HG03280 (cell line): ENCODE measurements around the gene UBE2J2.
"Not testable (repeated sequence)": the region's sequence is repeated elsewhere in the genome, so short reads cannot be mapped to it uniquely, and the experiment has no call there.

Source experiments
- ATAC-seq: cut with Tn5 transposase; IDR thresholded peaks from one replicate; pipeline ENCODE4 v1.9.1; 2021; ENCODE audit warnings: mild to moderate bottlenecking, moderate library complexity; ENCODE audit not compliant: unreplicated experiment

The UBE2J2 gene

GRCh38 chr1:1259540-1259939, 14.1 kb downstream of the UBE2J2 start:
- ATAC-seq: no peak

DNA sequence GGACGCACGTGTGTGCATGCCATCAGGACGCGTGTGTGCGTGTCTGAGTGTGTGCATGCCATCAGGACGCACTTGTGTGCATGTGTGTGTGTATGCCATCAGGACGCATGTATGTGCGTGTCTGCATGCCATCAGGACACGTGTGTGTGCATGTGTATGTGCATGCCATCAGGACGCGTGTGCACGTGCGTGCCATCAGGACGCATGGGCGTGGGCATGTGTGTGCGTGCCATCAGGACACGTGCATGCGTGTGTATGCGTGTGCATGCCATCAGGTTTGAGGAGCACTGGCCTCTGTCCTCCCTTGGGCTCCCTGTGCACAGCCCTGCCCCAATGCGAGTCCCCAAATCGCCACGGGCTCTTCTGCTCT, 14.6 kb downstream of the UBE2J2 start:
- ATAC-seq: no peak

DNA sequence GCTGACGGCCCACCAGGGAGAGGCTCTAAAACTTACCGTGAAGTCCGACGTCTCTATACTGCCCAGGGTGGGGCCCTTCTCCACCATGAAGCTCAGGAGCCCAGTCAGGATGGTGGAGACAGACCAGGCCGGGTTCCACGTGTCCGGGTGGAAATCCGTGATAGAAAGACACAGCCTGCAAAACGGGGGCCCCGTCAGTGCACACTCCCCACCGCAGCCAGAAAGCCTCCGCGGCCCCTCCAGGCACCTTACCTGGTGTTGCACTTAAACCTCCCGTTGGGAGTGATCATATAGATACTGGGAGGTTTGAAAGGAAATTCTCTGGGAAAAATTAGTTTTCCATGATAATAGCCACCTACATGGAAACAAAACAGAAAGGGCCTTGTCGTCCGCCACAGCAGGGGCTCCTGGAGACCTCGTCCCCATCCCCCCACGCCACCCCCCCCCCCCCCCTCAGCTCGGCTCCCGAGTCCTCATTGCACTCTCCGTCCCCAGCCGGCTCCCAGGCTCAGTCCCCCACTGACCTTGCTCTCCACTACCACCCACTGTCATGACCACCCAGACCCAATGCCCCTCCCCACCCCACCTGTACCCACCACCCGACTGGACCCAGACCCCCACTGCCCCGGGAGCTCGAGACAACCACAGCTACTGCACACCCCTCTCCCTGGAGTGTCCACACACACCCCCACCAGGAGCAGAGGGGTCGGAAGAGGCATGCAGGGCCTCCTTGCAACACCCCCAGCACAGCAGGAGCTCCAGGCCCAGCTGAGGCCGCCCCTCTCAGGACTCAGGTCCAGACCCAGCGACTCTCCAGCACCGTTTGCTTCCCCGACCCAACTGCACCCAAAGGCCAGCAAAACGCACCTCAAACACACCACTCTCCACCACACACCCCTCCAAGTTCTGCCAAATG, 16.4 kb downstream of the UBE2J2 start:
- no peak for ATAC-seq

DNA sequence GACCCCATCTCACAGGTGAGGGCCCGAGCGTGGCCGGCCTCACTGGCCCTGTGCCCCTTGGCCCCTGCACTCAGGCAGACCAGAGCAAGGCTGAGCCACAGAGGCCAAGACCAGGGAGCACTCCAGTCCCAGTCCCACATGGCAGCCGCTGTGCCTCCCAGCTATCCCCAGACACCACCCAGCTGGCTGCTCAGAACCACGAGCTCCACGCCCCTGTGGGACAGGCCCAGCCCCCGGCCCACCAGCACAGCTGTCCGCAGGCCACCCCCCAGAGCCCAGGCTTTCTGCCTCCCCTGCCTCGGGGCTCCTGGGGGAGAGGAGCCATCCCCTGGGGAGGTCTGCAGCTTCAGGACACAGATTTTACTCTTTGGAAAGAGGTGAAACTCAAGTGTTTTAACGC, 18.0 kb downstream of the UBE2J2 start:
- no peak for ATAC-seq

GRCh38 chr1:1255078-1255477, 18.6 kb downstream of the UBE2J2 start:
- no peak for ATAC-seq

DNA sequence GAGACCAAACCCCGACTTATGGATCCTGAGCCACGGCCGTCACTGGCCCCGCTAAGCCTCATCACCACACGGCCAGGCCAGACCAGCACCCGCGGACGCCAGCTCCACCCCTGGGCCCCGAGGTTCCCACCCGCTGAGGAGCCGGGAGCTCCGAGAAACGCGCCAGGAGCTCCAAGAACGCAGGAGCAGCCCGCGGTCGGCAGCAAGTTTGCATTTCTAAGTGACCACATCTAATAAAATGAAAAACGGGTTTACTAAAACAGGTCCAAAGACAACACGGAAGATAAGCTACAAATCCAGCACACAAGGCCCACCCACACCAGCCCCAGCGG, 19.0 kb downstream of the UBE2J2 start:
- no peak for ATAC-seq

GRCh38 chr1:1253972-1254666, 19.5 kb downstream of the UBE2J2 start:
- no peak for ATAC-seq

DNA sequence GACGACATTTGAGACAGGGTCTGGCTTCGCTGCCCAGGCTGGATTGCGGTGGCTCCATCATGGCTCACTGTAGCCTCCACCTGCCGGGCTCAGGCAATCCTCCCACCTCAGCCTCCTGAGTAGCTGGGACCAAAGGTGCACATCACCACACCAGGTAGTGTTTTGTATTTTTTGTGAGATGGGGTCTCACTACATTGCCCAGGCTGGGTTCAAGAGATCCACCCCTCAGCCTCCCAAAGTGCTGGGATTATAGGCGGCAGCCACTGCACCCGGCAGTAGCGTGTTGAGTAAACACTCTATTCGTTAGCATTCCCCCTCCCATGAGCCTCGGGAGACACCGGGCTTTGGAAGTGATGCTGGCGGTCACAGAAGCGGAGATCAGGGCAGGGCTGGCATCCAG, 20.3 kb downstream of the UBE2J2 start:
- no peak for ATAC-seq

- no peak for ATAC-seq
Measured at GRCh38 chr1:1250786-1251284, 22.8 kb downstream of the UBE2J2 start.

DNA sequence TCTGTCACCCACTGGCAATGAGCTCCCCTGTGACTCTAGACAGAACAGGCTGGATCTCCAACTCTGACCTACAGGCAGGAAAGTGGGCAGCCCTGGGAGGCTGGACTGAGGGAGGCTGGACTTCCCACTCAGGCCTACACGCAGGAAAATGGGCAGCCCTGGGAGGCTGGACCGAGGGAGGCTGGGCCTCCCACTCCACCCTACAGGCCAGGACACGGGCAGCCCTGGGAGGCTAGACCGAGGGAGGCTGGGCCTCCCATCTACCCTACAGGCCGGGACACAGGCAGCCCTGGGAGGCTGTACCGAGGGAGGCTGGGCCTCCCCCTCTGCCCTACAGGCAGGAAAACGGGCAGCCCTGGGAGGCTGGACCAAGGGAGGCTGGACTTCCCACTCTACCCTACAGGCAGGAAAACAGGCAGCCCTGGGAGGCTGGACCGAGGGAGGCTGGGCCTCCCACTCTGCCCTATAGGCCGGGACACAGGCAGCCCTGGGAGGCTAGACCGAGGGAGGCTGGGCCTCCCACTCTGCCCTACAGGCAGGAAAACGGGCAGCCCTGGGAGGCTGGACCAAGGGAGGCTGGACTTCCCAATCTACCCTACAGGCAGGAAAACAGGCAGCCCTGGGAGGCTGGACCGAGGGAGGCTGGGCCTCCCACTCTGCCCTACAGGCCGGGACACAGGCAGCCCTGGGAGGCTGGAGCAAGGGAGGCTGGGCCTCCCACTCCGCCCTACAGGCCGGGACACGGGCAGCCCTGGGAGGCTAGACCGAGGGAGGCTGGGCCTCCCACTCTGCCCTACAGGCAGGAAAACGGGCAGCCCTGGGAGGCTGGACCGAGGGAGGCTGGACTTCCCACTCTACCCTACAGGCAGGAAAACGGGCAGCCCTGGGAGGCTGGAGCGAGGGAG, 25.4 kb downstream of the UBE2J2 start:
- not testable (repeated sequence) for ATAC-seq

GRCh38 chr1:1247341-1247913, 26.2 kb downstream of the UBE2J2 start:
- ATAC-seq: no peak

GRCh38 chr1:1246577-1247340, 26.9 kb downstream of the UBE2J2 start, which contains the start of gene C1QTNF12:
TSS of gene C1QTNF12 (minus strand) at chr1:1246722. CDS start at chr1:1246690, 32 bp downstream.
- ATAC-seq: no peak

- ATAC-seq: no peak
Measured at GRCh38 chr1:1245817-1246576, 27.7 kb downstream of the UBE2J2 start.

DNA sequence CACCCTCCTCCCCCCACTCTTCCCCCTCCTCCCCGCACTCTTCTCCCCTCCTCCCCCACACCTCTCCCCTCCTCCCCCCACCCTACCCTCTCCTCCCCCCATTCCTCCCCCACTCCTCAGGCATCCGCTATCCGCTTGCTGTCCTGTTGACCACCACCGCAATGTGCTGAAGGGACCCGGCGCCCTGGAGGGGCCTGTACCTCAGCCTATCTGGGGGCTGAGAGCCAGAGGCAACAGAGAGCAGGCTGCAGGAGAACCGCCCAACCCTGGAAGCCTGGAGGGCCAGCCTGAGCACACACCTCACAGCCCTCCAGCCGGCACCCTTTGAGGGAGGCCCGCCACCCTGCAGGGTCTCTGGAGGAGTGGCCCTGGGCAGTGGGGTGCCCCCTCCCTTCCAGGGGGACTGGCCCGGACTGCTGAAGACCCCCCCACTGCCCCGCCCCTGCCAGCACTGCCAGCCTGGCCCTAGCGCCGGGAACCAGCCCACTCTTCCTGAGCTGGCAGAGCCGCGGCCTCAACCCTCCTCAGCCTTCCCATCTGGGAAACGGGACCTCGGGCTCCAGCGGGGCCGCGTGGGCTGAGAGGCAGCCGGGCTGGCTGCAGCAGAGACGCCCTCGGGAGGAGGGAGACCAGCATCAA, 28.4 kb downstream of the UBE2J2 start:
- ATAC-seq: no peak

- no peak for ATAC-seq
Measured at GRCh38 chr1:1244192-1244811, 29.4 kb downstream of the UBE2J2 start.

GRCh38 chr1:1243807-1244191, 29.9 kb downstream of the UBE2J2 start:
- ATAC-seq: no peak

GRCh38 chr1:1243266-1243660, 30.4 kb downstream of the UBE2J2 start:
- no peak for ATAC-seq
